GM18502 (cell line): ENCODE results near the gene STK32B.

Experiments used
- ATAC-seq: cut with Tn5 transposase; IDR thresholded peaks from one replicate; pipeline ENCODE4 v1.9.1; 2021; ENCODE audit warnings: mild to moderate bottlenecking; ENCODE audit not compliant: unreplicated experiment, poor library complexity

The STK32B gene

GRCh38 chr4:5322321-5322720 lies 271.0 kb downstream of the STK32B start:
- no peak for ATAC-seq

- ATAC-seq = no peak
These were observed 279.2 kb downstream of the STK32B start for GRCh38 chr4:5330339-5330989.

- no peak for ATAC-seq
These were observed 286.5 kb downstream of the STK32B start for GRCh38 chr4:5337731-5338130.

- no peak for ATAC-seq
These were observed 287.3 kb downstream of the STK32B start for GRCh38 chr4:5338531-5338930.

- no peak for ATAC-seq
These were observed 289.7 kb downstream of the STK32B start for GRCh38 chr4:5340991-5341451.

- ATAC-seq = no peak
These were observed 290.2 kb downstream of the STK32B start for GRCh38 chr4:5341526-5341925.

- no peak for ATAC-seq
These were observed 304.6 kb downstream of the STK32B start for GRCh38 chr4:5355846-5356245.

GRCh38 chr4:5357870-5358269 lies 306.6 kb downstream of the STK32B start:
- ATAC-seq = no peak

- no peak for ATAC-seq
These were observed 310.7 kb downstream of the STK32B start for GRCh38 chr4:5361968-5362367.

- ATAC-seq = no peak
These were observed 313.1 kb downstream of the STK32B start for GRCh38 chr4:5364406-5364805.

GRCh38 chr4:5365071-5366008 lies 314.1 kb downstream of the STK32B start:
- ATAC-seq = no peak

GRCh38 chr4:5366009-5366386 lies 314.7 kb downstream of the STK32B start:
- no peak for ATAC-seq

- no peak for ATAC-seq
These were observed 315.1 kb downstream of the STK32B start for GRCh38 chr4:5366421-5366820.

- ATAC-seq = no peak
These were observed 317.1 kb downstream of the STK32B start for GRCh38 chr4:5368426-5368825.

GRCh38 chr4:5370286-5370685 lies 319.0 kb downstream of the STK32B start:
- no peak for ATAC-seq

- no peak for ATAC-seq
These were observed 320.3 kb downstream of the STK32B start for GRCh38 chr4:5371415-5372190.

- ATAC-seq = no peak
These were observed 320.9 kb downstream of the STK32B start for GRCh38 chr4:5372198-5372597.

- ATAC-seq = no peak
These were observed 322.0 kb downstream of the STK32B start for GRCh38 chr4:5373327-5373726.

- ATAC-seq = no peak
These were observed 323.3 kb downstream of the STK32B start for GRCh38 chr4:5374592-5374991.

- no peak for ATAC-seq
These were observed 323.7 kb downstream of the STK32B start for GRCh38 chr4:5374994-5375393.

GRCh38 chr4:5376015-5376414 lies 324.7 kb downstream of the STK32B start:
- no peak for ATAC-seq
